ENCODE data around the gene RHOG.
"Not testable (repeated sequence)": the region's sequence is repeated elsewhere in the genome, so short reads cannot be mapped to it uniquely, and the experiment has no call there.

RHOG gene

DNA sequence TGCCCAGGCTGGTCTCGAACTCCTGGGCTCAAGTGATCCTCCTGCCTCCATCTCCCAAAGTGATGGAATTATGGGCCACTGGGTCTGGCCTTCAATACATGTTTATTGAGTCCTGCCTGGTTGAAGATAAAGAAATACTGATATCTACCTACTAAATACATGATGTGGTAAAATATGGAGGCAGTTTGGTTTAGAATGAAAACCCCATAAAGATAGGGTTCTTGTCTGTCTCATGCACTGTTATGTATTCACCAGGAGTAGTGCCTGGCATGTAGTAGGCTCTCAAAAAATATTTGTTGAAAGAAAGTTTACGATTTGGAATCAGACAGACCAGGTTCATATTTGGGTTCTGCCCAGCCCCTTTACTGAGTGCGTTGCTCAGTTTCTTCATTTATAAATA is 35.9 kb upstream of the RHOG start:
- H3K4me1 ChIP-seq (ENCODE audit: control insufficient read depth, insufficient read depth, low read length): peaks cover 20% of the 10 kb centered on the region
- no peak overlapping the region for H3K4me3 ChIP-seq (ENCODE audit: low read length)
- no peaks in the 10 kb centered on the region for H3K9me3 ChIP-seq (ENCODE audit: control insufficient read depth, low read length)
- no peak overlapping the region for H3K9ac ChIP-seq (ENCODE audit: low read length)
- H3K27me3 ChIP-seq (replicated peaks; ENCODE audit: control insufficient read depth, insufficient read depth, low read length): no peaks in the 10 kb centered on the region
- no peak for DNase-seq (ENCODE audit: low read depth)
- H3K36me3 ChIP-seq (ENCODE audit: control insufficient read depth, insufficient read depth, low read length, severe bottlenecking): no peaks in the 10 kb centered on the region

DNA sequence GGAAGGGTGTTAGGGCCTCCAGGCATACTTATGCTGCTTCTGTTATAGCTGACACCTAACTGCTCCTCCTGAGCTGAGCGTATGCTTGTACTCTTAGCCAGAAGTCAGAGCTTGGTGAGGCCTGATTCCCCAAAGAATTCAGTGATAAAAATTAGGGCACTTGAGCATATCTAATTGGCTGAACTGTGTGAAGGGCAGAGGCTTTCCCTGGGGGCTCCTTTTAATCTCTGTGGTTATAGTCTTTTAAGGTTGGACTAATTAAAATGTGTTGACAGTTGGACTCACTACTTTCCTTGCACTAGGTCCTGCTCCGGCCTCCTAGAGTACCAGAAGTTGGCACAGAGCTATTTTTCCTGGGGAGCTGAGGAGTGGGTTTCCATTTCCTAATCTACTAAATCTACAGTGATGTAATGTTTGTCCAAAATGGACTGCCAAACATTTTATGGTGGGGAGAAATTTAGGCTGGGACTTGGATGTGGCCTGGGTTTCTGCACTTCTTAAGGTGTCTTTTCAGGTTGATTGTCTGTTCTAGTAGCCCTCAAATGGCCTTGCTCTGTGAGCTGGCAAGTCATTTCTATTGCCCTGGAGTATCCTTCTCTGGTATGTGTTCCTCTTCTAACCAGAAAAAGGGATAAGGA is 33.1 kb upstream of the RHOG start:
- Histone ChIP-seq H3K9me3 (ENCODE audit: control insufficient read depth, low read length) (no peaks in the 10 kb centered on the region), H3K4me3 (ENCODE audit: low read length) (no peak overlapping the region), H3K9ac (ENCODE audit: low read length) (no peak overlapping the region), H3K36me3 (ENCODE audit: control insufficient read depth, insufficient read depth, low read length, severe bottlenecking) (no peaks in the 10 kb centered on the region), H3K4me1 (ENCODE audit: control insufficient read depth, insufficient read depth, low read length) (peaks cover 5% of the 10 kb centered on the region), H3K27me3 (replicated peaks; ENCODE audit: control insufficient read depth, insufficient read depth, low read length) (no peaks in the 10 kb centered on the region)
- DNase-seq (ENCODE audit: low read depth): no peak

DNA sequence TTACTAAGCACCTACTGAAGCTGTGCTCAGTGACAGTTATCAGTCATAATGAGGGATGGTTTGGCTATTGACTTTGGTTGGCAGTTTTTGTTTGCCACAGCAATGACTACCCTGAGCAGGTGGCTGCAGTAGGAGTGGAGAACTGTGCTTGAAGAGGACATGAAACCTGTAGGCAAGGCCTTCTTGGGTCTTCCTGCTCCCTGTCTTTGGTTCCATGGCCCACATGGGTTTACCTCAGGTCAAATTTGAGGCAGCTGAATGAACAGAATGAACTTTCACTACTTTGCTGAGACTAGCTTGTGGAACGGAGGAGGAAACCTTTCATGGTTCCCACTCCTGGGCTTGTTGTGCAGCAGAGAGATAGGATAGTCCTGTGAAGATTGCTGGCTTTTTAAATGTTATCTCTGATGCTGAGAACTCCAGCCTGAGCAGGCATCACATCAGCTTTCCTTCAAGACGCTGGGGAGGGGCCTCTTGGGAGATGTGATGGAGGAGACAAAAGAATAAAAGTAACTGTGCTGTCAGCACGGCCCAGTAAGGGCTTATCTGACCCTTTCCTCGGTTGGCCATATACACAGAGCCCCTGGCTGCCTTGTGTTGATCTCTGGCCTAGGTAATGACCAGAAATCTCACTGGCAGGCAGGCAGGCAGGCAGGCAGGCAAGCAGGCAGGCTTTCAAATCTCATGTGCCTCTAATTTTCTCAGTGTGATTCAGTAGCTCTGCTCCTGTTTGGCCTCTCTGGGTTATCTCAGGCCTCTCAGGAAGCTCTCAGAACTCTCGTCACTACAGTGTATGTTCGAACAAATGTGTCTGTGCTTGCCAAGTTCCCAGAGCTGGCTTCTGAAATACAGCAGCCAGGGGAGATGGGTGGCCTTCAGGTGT is 26.7 kb upstream of the RHOG start:
- H3K9ac ChIP-seq (ENCODE audit: low read length): peak overlapping the region; percentile 35
- peaks cover 38% of the 10 kb centered on the region for H3K4me1 ChIP-seq (ENCODE audit: control insufficient read depth, insufficient read depth, low read length)
- H3K36me3 ChIP-seq (ENCODE audit: control insufficient read depth, insufficient read depth, low read length, severe bottlenecking): no peaks in the 10 kb centered on the region
- no peaks in the 10 kb centered on the region for H3K9me3 ChIP-seq (ENCODE audit: control insufficient read depth, low read length)
- no peak overlapping the region for H3K4me3 ChIP-seq (ENCODE audit: low read length)
- no peaks in the 10 kb centered on the region for H3K27me3 ChIP-seq (replicated peaks; ENCODE audit: control insufficient read depth, insufficient read depth, low read length)
- DNase-seq (ENCODE audit: low read depth): no peak

DNA sequence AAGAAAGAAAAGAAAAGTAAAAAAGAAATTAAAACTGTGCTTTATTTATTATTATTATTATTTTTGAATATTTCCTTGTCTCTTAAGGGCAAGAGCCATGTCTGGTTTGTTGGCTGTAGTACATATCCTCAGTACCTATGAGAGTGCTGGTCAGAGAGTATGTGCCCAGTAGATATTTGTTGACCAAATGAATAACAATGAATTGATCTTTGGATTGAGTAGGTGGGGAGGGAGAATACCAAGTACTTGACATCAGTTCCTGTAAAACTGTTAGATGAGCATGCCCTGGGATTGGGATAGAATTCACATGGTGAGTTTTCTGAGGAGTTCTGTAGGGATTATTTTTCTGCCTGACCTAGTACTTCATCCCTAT is 26.1 kb upstream of the RHOG start:
- H3K36me3 ChIP-seq (ENCODE audit: control insufficient read depth, insufficient read depth, low read length, severe bottlenecking): no peaks in the 10 kb centered on the region
- no peak for DNase-seq (ENCODE audit: low read depth)
- no peaks in the 10 kb centered on the region for H3K27me3 ChIP-seq (replicated peaks; ENCODE audit: control insufficient read depth, insufficient read depth, low read length)
- H3K9me3 ChIP-seq (ENCODE audit: control insufficient read depth, low read length): no peaks in the 10 kb centered on the region
- H3K9ac ChIP-seq (ENCODE audit: low read length): no peak overlapping the region
- no peak overlapping the region for H3K4me3 ChIP-seq (ENCODE audit: low read length)
- peaks cover 43% of the 10 kb centered on the region for H3K4me1 ChIP-seq (ENCODE audit: control insufficient read depth, insufficient read depth, low read length)

DNA sequence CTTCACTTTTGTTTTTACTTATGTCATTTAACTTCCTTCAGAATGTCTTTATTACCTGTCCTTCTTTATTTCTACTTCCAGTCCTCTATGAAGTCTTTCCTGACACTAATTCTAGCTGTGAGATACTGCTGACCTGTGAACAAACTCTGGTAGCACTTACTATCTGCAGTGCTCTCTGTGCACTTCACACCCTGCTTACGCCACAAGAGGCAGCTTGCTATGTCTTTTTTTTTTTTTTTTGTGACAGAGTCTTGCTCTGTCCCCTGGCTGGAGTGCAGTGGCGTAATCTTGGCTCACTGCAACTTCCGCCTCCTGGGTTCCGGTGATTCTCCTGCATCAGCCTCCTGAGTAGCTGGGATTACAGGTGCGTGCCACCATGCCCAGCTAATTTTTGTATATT is 25.4 kb upstream of the RHOG start:
- Histone ChIP-seq H3K4me1 (ENCODE audit: control insufficient read depth, insufficient read depth, low read length) (peaks cover 48% of the 10 kb centered on the region), H3K36me3 (ENCODE audit: control insufficient read depth, insufficient read depth, low read length, severe bottlenecking) (no peaks in the 10 kb centered on the region), H3K9me3 (ENCODE audit: control insufficient read depth, low read length) (no peaks in the 10 kb centered on the region), H3K9ac (ENCODE audit: low read length) (peak overlapping the region; percentile 1), H3K4me3 (ENCODE audit: low read length) (peak overlapping the region; percentile 19), H3K27me3 (replicated peaks; ENCODE audit: control insufficient read depth, insufficient read depth, low read length) (no peaks in the 10 kb centered on the region)
- DNase-seq (ENCODE audit: low read depth): no peak

DNA sequence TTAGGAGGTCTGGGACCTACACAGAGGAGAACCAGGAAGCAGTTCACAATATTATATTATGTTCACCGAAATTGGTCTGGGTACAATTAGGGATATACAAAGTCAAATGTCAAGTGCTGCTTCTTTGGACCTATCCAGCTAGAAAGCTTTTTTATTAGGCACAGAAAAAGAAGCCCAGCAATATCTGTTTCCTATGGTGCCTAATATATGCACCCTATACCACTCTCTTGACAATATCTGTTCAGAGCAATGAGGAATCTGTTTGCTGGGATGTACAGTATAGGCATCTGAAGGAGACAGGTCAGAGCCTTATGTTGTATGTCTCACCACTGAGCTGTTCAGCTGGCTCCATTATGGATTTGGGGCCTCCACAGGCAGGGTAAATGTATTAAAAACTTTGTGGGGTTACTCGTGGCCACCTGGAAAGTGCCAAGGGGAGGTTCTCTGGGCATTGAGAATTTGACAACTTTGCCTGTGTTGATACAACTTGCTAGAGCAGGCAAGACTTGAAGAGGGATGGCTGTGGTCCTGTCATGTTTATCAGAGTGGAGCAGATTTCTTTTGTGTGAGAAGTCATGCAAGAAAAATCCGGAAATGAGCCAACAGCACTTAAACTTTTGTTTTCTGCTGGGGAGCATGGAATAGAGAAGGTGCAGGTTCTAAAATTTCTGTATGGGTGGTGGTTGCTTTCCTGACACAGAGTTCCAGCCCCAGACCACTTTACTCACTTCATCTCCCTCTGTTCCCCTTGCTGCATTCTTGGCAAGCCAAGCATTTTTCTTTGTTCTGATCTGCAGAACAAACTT is 24.8 kb upstream of the RHOG start:
- H3K9ac ChIP-seq (ENCODE audit: low read length): peak overlapping the region; percentile 1
- H3K9me3 ChIP-seq (ENCODE audit: control insufficient read depth, low read length): no peaks in the 10 kb centered on the region
- H3K36me3 ChIP-seq (ENCODE audit: control insufficient read depth, insufficient read depth, low read length, severe bottlenecking): no peaks in the 10 kb centered on the region
- peaks cover 53% of the 10 kb centered on the region for H3K4me1 ChIP-seq (ENCODE audit: control insufficient read depth, insufficient read depth, low read length)
- peak overlapping the region; percentile 19 for H3K4me3 ChIP-seq (ENCODE audit: low read length)
- H3K27me3 ChIP-seq (replicated peaks; ENCODE audit: control insufficient read depth, insufficient read depth, low read length): no peaks in the 10 kb centered on the region
- peak; percentile 63 for DNase-seq (ENCODE audit: low read depth)

DNA sequence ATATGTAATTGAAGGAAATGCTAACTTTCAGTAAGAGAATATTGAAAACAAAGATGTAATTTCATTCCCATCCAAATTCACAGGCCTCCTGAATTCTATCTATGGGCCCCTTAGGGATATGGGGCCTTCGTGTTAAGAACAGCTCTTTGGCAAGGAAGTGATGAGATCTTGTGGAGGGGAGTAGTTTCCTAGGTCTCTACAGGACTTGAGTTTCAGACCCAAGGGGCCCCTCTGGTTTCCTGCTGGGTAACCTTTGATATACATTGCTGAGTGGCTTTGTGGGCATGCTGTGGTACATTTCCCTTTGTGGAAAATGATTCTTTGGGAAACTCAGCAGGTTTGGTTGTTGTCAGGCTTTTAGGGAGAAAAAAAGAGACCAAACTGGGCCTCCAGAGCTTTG is 20.9 kb upstream of the RHOG start:
- no peak overlapping the region for H3K9ac ChIP-seq (ENCODE audit: low read length)
- no peak overlapping the region for H3K4me3 ChIP-seq (ENCODE audit: low read length)
- DNase-seq (ENCODE audit: low read depth): no peak
- H3K36me3 ChIP-seq (ENCODE audit: control insufficient read depth, insufficient read depth, low read length, severe bottlenecking): no peaks in the 10 kb centered on the region
- H3K9me3 ChIP-seq (ENCODE audit: control insufficient read depth, low read length): no peaks in the 10 kb centered on the region
- no peaks in the 10 kb centered on the region for H3K27me3 ChIP-seq (replicated peaks; ENCODE audit: control insufficient read depth, insufficient read depth, low read length)
- peaks cover 71% of the 10 kb centered on the region for H3K4me1 ChIP-seq (ENCODE audit: control insufficient read depth, insufficient read depth, low read length)

DNA sequence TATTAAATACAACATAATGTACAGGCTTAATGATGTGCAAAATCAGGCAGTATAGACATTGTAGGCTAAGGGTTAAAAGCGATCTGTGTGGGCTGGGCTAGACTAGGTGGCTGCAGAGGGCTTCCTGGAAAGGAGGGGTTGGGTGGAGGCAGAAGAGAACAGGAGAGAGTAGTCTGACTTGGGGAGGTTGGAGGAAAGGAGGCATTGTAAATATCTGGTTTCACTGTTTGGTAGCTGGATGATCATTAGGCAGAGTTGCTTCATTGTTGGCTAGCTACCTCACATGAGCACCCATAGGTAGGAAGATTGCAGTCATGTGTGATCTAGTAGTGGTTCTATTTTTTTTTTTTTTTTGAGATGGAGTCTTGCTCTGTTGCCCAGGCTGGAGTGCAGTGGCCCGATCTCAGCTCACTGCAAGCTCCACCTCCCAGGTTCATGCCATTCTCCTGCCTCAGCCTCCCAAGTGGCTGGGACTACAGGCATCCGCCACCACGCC is 20.2 kb upstream of the RHOG start:
- H3K36me3 ChIP-seq (ENCODE audit: control insufficient read depth, insufficient read depth, low read length, severe bottlenecking); H3K27me3 ChIP-seq (replicated peaks; ENCODE audit: control insufficient read depth, insufficient read depth, low read length); H3K9me3 ChIP-seq (ENCODE audit: control insufficient read depth, low read length); H3K4me3 ChIP-seq (ENCODE audit: low read length); DNase-seq (ENCODE audit: low read depth): not testable (repeated sequence)
- Histone ChIP-seq H3K9ac (ENCODE audit: low read length) (peak overlapping the region; percentile 28), H3K4me1 (ENCODE audit: control insufficient read depth, insufficient read depth, low read length) (peaks cover 68% of the 10 kb centered on the region)

DNA sequence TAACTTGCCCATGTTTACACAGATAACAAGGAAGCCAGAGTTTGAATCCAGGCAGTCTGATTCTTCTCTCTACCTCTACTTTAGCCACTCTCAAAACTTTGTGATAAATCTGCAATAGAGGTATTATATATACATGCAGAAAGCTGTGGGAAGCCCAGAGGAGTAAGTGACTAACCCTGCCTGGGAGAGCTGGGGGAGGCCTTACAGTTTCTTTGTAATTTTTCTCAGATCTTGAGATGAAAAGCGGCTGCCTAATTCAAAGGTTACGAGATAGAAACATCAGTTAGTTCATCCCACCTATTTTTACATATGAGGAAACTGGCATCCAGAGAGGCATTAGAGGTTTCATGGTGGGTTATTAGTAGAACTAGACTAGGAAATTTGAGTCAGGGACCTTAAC is 19.6 kb upstream of the RHOG start:
- Histone ChIP-seq H3K4me1 (ENCODE audit: control insufficient read depth, insufficient read depth, low read length) (peaks cover 62% of the 10 kb centered on the region), H3K9me3 (ENCODE audit: control insufficient read depth, low read length) (no peaks in the 10 kb centered on the region), H3K27me3 (replicated peaks; ENCODE audit: control insufficient read depth, insufficient read depth, low read length) (no peaks in the 10 kb centered on the region), H3K36me3 (ENCODE audit: control insufficient read depth, insufficient read depth, low read length, severe bottlenecking) (no peaks in the 10 kb centered on the region), H3K9ac (ENCODE audit: low read length) (peak overlapping the region; percentile 28), H3K4me3 (ENCODE audit: low read length) (no peak overlapping the region)
- no peak for DNase-seq (ENCODE audit: low read depth)

DNA sequence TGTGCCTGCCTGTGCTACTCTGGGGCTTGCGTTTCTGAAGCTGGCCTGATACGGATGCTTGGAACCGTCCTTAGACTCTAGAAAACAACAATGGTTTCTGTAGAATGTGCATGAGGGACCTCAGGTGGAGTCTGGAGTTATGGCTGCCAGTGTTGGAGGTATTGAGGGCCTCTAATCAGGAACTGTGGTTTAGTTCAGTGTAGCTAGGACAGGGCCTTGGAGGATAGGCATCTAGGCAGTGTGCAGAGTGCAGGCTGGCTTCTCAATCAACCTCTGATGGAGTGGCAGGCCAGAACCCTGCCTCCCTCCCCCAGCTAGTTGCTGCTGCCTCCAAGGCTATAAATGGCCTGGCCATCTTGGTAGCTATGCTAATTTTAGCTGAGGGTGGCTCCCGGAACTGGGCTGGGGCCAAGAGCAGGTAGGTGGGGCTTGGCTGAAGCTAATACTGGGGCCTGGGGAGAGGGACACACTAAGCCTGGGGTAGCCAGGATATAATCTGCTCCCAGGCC is 18.7 kb upstream of the RHOG start:
- no peaks in the 10 kb centered on the region for H3K9me3 ChIP-seq (ENCODE audit: control insufficient read depth, low read length)
- peak overlapping the region; percentile 88 for H3K4me3 ChIP-seq (ENCODE audit: low read length)
- H3K36me3 ChIP-seq (ENCODE audit: control insufficient read depth, insufficient read depth, low read length, severe bottlenecking): no peaks in the 10 kb centered on the region
- H3K27me3 ChIP-seq (replicated peaks; ENCODE audit: control insufficient read depth, insufficient read depth, low read length): no peaks in the 10 kb centered on the region
- H3K4me1 ChIP-seq (ENCODE audit: control insufficient read depth, insufficient read depth, low read length): peaks cover 58% of the 10 kb centered on the region
- no peak for DNase-seq (ENCODE audit: low read depth)
- no peak overlapping the region for H3K9ac ChIP-seq (ENCODE audit: low read length)

DNA sequence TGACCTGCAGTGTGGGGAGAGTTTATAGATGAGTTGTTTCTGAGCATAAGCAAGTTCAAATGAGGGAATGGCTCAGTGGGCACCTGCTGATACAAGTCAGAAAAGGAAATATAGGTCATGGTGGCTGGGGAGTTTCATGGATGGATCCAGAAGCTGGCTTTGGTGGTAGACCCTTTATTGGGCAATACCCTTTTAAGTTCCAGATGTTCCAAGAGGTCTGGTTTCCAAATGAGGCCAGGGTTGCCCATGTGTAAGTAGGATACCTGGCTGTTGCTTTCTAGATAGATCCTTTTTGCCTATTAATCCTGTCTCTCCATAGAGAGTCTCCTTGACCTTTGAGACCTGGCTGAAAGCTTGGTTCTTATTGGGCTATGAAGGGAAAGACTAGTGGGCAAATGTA is 16.9 kb upstream of the RHOG start:
- no peak for DNase-seq (ENCODE audit: low read depth)
- Histone ChIP-seq H3K9ac (ENCODE audit: low read length) (no peak overlapping the region), H3K9me3 (ENCODE audit: control insufficient read depth, low read length) (no peaks in the 10 kb centered on the region), H3K27me3 (replicated peaks; ENCODE audit: control insufficient read depth, insufficient read depth, low read length) (no peaks in the 10 kb centered on the region), H3K36me3 (ENCODE audit: control insufficient read depth, insufficient read depth, low read length, severe bottlenecking) (no peaks in the 10 kb centered on the region), H3K4me3 (ENCODE audit: low read length) (peak overlapping the region; percentile 88), H3K4me1 (ENCODE audit: control insufficient read depth, insufficient read depth, low read length) (peaks cover 61% of the 10 kb centered on the region)

All from adipocyte (in vitro differentiated cells).